Loucy (cell line): ENCODE measurements around the gene RPL4.
"Not testable (repeated sequence)": the region's sequence is repeated elsewhere in the genome, so short reads cannot be mapped to it uniquely, and the experiment has no call there.

Source experiments
- H2AFZ ChIP-seq: fragments of 200-600 bp; sonication (generic); 2 replicates; pipeline ENCODE4 v1.6.0; 2016; ENCODE audit warnings: antibody characterized with exemption, mild to moderate bottlenecking, low read length, moderate library complexity
- H3F3A ChIP-seq: fragments of 200-600 bp; 2 replicates; pipeline ENCODE4 v1.6.0; 2016; ENCODE audit warnings: antibody characterized with exemption, low read depth, mild to moderate bottlenecking
- H3K27me3 ChIP-seq: fragments of 200-600 bp; sonication (generic); 2 replicates; pipeline ENCODE4 v1.6.1; 2014; ENCODE audit warnings: low read length, mild to moderate bottlenecking; ENCODE audit not compliant: insufficient read depth, poor library complexity, severe bottlenecking
- H3K36me3 ChIP-seq: fragments of 200-600 bp; sonication (generic); 2 replicates; pipeline ENCODE4 v1.6.1; 2016; ENCODE audit warnings: low read length; ENCODE audit not compliant: insufficient read depth
- H3K4me1 ChIP-seq: fragments of 200-600 bp; sonication (generic); 2 replicates; pipeline ENCODE4 v1.5.1; 2014; ENCODE audit warnings: low read length, mild to moderate bottlenecking; ENCODE audit not compliant: insufficient read depth, poor library complexity, severe bottlenecking
- H3K4me2 ChIP-seq: fragments of 200-600 bp; sonication (generic); 2 replicates; pipeline ENCODE4 v1.6.0; 2014; ENCODE audit warnings: antibody characterized with exemption, low read length, low read depth, mild to moderate bottlenecking; ENCODE audit not compliant: poor library complexity, severe bottlenecking
- H3K4me3 ChIP-seq: fragments of 200-600 bp; sonication (generic); 2 replicates; pipeline ENCODE4 v1.5.1; 2014; ENCODE audit warnings: low read length, mild to moderate bottlenecking, mixed read lengths; ENCODE audit not compliant: poor library complexity, severe bottlenecking
- H3K79me2 ChIP-seq: fragments of 200-600 bp; sonication (generic); 2 replicates; pipeline ENCODE4 v1.6.1; 2014; ENCODE audit warnings: low read length; ENCODE audit not compliant: insufficient read depth
- H3K9ac ChIP-seq: fragments of 200-600 bp; sonication (generic); 2 replicates; pipeline ENCODE4 v1.6.0; 2014; ENCODE audit warnings: mild to moderate bottlenecking, low read depth, low read length, moderate library complexity; ENCODE audit not compliant: poor library complexity, severe bottlenecking
- H3K9me2 ChIP-seq: fragments of 200-600 bp; sonication (generic); replicated peaks from 2 replicates; pipeline ENCODE4 v1.6.1; 2016; ENCODE audit warnings: low read depth, low read length, mixed read lengths
- H3K9me3 ChIP-seq: fragments of 200-600 bp; sonication (generic); 2 replicates; pipeline ENCODE4 v1.6.1; 2014; ENCODE audit warnings: mild to moderate bottlenecking, antibody characterized with exemption, low read length, low read depth; ENCODE audit not compliant: insufficient read depth
- H4K20me1 ChIP-seq: fragments of 200-600 bp; sonication (generic); 2 replicates; pipeline ENCODE4 v1.6.0; 2014; ENCODE audit warnings: antibody characterized with exemption, low read length, mild to moderate bottlenecking; ENCODE audit not compliant: insufficient read depth, poor library complexity, severe bottlenecking
- EZH2phosphoT487 ChIP-seq: fragments of 200-600 bp; IDR thresholded peaks from 2 replicates; pipeline ENCODE4 v1.6.1; 2018; ENCODE audit warnings: antibody characterized with exemption, mild to moderate bottlenecking, moderate library complexity, borderline replicate concordance
- TF ChIP-seq, protein P1 (sequence below): fragments of 200-600 bp; sonication (generic); conservative IDR thresholded peaks from 2 replicates; pipeline ENCODE4 v1.5.1; 2014; ENCODE audit warnings: mild to moderate bottlenecking, antibody characterized with exemption, low read length

The RPL4 gene

DNA sequence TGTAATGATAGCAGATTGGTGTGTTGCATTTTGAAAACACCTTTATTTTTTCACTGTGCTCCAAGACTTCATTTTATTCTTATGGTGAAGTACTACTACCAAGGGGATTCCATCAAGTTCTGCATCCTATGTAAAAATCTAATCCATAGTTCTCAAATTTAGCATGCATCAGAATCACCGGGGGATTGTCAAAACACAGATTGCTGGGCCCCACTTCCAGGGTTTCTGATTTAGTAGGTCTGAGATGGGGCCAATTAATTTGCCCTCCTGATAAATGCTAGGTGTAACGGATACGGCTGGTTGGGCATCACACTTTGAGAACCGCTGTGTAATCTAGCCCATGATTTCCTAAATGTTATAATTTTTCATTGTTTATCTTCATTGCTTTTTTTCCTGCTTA lies 1.2 kb upstream of the RPL4 start:
- H3K36me3 ChIP-seq = peaks cover 25% of the 10 kb centered on the region
- H3K9ac ChIP-seq = peak overlapping the region; percentile 97
- no peak for TF ChIP-seq EZH2phosphoT487
- TF ChIP-seq, protein P1, sequence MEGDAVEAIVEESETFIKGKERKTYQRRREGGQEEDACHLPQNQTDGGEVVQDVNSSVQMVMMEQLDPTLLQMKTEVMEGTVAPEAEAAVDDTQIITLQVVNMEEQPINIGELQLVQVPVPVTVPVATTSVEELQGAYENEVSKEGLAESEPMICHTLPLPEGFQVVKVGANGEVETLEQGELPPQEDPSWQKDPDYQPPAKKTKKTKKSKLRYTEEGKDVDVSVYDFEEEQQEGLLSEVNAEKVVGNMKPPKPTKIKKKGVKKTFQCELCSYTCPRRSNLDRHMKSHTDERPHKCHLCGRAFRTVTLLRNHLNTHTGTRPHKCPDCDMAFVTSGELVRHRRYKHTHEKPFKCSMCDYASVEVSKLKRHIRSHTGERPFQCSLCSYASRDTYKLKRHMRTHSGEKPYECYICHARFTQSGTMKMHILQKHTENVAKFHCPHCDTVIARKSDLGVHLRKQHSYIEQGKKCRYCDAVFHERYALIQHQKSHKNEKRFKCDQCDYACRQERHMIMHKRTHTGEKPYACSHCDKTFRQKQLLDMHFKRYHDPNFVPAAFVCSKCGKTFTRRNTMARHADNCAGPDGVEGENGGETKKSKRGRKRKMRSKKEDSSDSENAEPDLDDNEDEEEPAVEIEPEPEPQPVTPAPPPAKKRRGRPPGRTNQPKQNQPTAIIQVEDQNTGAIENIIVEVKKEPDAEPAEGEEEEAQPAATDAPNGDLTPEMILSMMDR = no peak
- peaks cover 54% of the 10 kb centered on the region for H3K4me1 ChIP-seq
- no peaks in the 10 kb centered on the region for H3K9me2 ChIP-seq
- H3K4me2 ChIP-seq = peak overlapping the region; percentile 88
- H3K9me3 ChIP-seq = no peaks in the 10 kb centered on the region
- peak overlapping the region; percentile 98; the same call in 1 of the 2 replicates for H2AFZ ChIP-seq
- H4K20me1 ChIP-seq = peaks cover 37% of the 10 kb centered on the region
- H3K79me2 ChIP-seq = peaks cover 74% of the 10 kb centered on the region
- peaks cover 7% of the 10 kb centered on the region for H3K27me3 ChIP-seq
- H3K4me3 ChIP-seq = peak overlapping the region; percentile 99
- H3F3A ChIP-seq = peaks cover 10% of the 10 kb centered on the region; the same call in 1 of the 2 replicates

DNA sequence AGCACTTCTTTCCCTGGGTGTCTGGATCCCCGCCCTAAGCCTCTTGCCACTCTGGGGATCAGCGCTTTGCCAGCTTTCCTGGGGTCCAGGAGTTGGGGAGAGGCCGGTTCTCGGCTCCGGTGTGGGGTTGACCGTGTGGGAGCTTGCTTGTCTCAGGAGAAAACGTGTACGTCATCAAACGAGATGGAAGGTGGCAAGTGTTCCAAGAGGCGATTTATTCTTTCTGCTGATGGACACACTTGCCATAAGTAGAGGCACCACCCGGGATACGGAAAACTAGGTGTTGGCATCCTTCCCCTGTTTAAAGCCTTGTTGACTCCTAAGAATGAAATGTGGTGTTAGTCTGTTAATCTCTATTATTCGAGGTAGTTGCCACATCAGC lies 766 bp upstream of the RPL4 start:
- Histone ChIP-seq H3K9me2 (no peaks in the 10 kb centered on the region), H3K36me3 (peaks cover 29% of the 10 kb centered on the region), H3K4me2 (peak overlapping the region; percentile 88), H3F3A (peaks cover 11% of the 10 kb centered on the region; the same call in 1 of the 2 replicates), H3K9ac (peak overlapping the region; percentile 97), H4K20me1 (peaks cover 41% of the 10 kb centered on the region), H3K27me3 (peaks cover 7% of the 10 kb centered on the region), H2AFZ (peak overlapping the region; percentile 98), H3K79me2 (peaks cover 78% of the 10 kb centered on the region), H3K4me1 (peaks cover 56% of the 10 kb centered on the region), H3K9me3 (no peaks in the 10 kb centered on the region), H3K4me3 (peak overlapping the region; percentile 99)
- TF ChIP-seq, protein P1 = no peak
- no peak for TF ChIP-seq EZH2phosphoT487

DNA sequence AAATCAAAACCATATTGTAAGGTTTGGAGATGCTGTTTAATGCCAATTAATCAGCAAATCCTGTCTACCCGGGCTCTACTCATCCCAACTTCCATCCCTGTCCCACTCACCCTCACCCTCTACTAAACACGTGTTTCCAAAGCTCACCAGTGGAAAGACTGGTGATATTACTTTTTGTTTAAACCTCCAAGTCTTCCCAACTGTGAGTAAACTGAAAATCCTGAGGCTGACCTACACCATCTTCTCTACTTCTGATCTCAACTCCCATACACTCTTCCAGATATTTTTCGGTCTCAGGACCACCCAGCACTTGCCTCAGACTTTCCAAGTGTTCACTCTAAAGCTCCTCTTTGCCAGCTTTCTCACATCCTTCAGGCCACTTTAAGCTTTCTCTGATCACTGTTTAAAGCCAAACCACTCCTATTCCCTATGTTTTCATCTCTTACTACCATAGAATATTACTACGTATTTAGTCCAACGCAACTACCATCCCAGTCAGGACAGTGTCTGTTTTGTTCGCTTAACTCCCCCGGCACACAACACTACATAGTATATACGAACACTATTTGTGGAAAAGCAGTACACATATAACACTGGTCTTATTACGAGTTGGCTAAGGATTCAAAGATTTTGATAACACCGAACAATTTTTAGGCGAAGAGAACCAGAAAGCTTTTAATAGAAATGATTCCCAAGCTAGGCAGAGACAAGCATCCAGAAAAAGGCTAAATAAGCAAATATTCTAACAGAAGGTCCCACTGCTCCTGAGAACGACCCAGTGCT lies 684 bp downstream of the RPL4 start:
- Histone ChIP-seq H3K27me3 (peaks cover 7% of the 10 kb centered on the region), H3K79me2 (peaks cover 88% of the 10 kb centered on the region), H3K9me2 (no peaks in the 10 kb centered on the region), H3K9me3 (no peaks in the 10 kb centered on the region), H2AFZ (0 out of 2 replicates have a peak overlapping the region, but pooled peaks have one; percentile 98), H3K9ac (peak overlapping the region; percentile 97), H4K20me1 (peaks cover 55% of the 10 kb centered on the region), H3K4me1 (peaks cover 56% of the 10 kb centered on the region), H3F3A (peaks cover 16% of the 10 kb centered on the region), H3K4me2 (peak overlapping the region; percentile 88), H3K4me3 (peak overlapping the region; percentile 99), H3K36me3 (peaks cover 43% of the 10 kb centered on the region)
- TF ChIP-seq, protein P1 = no peak
- no peak for TF ChIP-seq EZH2phosphoT487

- Histone ChIP-seq H3K4me2 (peak overlapping the region; percentile 88), H3K4me1 (peaks cover 49% of the 10 kb centered on the region), H3K4me3 (peak overlapping the region; percentile 99), H3K36me3 (peaks cover 51% of the 10 kb centered on the region), H4K20me1 (peaks cover 64% of the 10 kb centered on the region), H3K9ac (peak overlapping the region; percentile 97), H3F3A (peaks cover 23% of the 10 kb centered on the region), H3K79me2 (peaks cover 88% of the 10 kb centered on the region)
- not testable (repeated sequence) for H3K9me2 ChIP-seq, H3K9me3 ChIP-seq, H3K27me3 ChIP-seq, H2AFZ ChIP-seq
Observed at GRCh38 chr15:66503041-66503648, 1.5 kb downstream of the RPL4 start.
